NCI-H1436 treated with DMSO at 0.1 percent for 48 hours (cell line): ENCODE results near the gene GNAT3.

Source experiments
- DNase-seq: peaks from one replicate; lab custom pipeline; 2025; lab: John Stamatoyannopoulos, UW

The GNAT3 gene

DNA sequence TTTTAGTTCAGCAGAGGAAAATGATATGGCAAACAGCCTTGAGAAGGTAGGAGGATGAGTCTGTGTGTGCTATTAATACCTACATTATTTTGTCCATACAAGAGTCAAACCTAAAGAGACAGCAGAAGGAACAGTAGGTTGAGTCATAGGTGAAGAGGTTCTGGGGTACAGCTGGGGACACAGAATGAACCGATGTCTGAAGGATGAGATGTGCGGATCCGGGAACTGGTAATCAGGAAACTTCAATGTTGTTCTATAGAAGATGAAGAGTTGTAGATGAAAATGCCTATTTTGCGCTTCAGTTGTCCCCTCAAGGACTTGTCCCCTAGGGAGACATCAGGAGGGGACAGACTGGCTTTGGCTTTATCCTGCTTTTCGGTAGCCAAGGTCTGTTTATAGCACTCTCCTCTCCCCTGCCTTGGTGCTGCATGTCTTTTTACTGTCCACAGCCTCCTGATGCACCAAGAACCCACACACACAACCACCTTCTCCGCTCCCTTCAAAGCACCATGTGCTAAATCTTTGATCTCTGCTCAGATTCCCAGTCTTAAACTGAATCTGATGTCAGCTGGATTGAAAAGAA, 94.6 kb downstream of the GNAT3 start:
- DNase-seq = no peak

DNA sequence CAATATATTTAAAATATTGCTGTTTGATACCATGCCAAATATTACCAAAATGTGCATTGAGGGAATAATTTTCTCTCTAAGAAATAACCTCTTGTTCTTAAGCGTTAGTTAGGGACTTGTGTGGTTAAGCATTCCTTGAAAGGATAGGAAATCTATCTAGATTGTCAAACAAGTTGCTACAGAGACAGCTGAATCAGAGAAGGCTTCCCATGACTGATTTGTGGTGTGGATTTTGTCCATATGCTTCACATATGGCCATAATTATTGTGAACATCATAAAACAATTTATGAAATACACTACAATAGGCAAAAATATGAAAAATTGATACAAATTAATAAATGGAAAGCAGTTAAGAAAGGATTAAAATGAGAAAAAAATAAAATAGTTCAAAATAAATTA, 96.3 kb downstream of the GNAT3 start:
- no peak for DNase-seq

DNA sequence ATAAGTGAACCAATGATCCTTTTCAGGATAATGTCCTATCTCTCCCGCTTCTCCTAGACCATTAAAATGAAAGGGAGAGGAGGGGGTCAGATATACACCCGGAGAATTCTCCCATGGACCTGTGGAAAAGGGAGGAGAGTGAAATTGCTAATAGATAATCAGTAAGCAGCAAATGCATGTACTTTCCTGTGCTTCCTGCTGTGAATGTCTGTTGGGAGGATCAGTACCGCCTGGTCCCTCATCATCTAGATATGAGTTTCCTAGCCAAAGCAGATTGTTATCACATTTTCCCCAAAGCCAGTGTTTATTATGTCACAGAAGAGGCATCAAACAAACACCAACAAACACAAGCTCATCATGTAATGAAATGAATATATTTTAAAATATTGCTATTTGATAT, 96.8 kb downstream of the GNAT3 start:
- no peak for DNase-seq

DNA sequence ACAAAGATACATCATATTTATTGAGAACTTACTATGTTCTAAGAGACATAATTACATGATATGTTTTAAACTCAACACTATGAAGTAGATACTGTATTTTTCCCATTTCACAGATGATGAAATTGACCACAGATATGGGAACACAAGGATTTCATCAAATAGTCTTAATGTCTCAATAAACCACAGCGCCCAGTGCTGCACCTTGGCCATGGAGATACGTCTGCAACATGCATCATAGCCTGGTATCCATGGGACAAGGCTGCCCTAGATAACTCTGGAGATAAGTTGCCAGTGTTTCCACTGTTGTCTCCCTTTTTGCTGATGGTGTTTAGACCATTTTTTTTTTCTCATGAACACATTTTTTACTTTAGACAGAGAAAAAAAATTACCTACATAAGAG, 97.5 kb downstream of the GNAT3 start:
- DNase-seq = no peak

DNA sequence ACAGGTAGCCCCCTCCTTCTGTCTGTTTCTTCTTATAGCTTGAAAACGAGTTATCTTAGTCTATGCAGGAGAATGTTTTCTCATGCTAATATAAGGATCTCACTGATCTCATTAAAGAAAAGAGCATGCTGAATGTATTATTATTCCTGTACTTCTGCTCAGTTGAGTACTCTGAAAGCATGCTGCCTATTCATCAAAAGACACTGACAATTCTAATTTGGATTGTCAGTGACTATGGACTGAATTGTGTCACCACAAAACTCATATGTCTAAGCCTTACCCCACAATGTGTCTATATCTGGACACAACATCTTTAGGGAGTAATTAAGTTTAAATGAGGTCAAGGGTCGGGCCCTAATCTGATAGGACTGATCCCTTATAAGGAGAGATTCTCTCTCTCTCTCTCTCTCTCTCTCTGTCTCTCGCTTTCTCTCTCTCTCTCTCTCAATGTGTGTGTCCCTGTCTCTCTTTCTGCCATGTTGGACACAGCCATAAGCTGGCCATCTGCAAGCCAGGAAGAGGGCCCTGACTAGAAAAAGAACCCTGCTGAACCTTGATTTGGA, 98.4 kb downstream of the GNAT3 start:
- no peak for DNase-seq

DNA sequence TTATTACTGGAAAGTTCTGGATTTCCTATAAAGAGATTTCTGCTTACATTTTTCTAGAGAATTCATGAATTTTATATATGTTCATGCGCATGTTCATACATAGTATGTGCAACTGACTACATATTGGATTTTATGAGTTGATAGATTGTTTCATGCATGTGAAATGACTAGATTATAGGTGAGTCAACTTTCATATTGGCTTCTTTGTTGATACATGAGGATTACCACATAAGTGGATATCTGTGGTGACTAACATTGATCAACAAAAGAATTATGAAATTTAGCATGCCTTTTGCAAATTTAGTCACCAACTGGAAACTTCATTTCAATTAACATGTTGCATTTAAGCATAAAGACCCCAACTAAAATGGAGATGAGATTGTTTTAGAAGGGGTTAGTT, 99.0 kb downstream of the GNAT3 start:
- no peak for DNase-seq

DNA sequence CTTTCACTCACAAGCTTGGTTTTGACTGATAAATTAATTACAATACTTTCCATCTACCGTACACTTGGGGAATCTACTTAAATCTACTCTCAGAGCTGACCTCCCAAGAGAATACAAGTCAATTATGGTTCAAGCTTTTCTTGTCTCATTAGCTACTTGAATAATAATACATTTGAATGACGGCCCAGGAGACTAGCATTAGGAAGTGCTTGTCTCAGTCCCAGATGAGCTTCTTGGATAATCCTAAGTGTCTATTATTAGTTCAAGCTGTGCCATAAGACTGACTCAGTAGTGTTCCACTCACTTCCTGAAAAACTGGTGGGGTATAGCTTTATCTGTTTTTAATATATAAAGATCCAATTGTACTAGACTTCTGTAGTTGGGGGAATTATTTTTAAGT, 100.2 kb downstream of the GNAT3 start:
- no peak for DNase-seq

DNA sequence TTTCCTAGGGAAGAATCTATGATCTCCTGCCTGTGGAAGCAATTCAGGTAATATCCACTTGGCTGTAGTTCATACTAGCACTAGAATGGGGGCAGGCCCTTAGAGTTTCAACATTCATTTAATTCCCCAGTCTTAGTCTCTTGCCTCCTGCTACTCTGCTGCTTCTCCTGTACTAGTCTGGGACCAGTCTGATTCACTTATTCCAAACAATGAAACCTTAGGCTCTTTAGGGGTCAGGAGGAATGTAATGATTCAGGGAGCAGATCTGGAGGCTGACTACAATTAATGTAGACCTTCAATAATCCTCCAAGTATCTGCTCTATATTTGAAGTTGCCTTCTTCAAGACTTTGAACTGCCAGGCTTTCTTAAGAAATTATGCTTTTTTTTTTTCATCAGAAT, 101.8 kb downstream of the GNAT3 start:
- no peak for DNase-seq
